Right atrium auricular region (tissue), 2 donors: ENCODE results near the gene GPR176. TPM values are rescaled to one million over a fixed set of nuclear protein-coding genes. Genes with fewer than 3 reads are reported as not detected.

Experiments used
- DNase-seq: peaks from one replicate; pipeline ENCODE4 v3.0.0-alpha.2; 2019; ENCODE audit warnings: low spot score
- H3K27ac ChIP-seq, 2 donors: fragments of 200-600 bp; sonication (generic); 1 replicate in 1 of 2; 2 replicates in 1 of 2; pipeline ENCODE4 v1.5.1; 2016 to 2019
- H3K27me3 ChIP-seq, 2 donors: fragments of 200-600 bp; sonication (generic); one replicate each; pipeline versions ENCODE4 v1.5.1 to v1.6.0; 2017 to 2019
- H3K36me3 ChIP-seq: fragments of 200-600 bp; sonication (generic); one replicate; pipeline ENCODE4 v1.5.1; 2016
- H3K4me1 ChIP-seq, 2 donors: fragments of 200-600 bp; sonication (generic); one replicate each; pipeline versions ENCODE4 v1.5.1 to v1.6.0; 2017 to 2019
- H3K4me3 ChIP-seq, 2 donors: fragments of 200-600 bp; sonication (generic); 1 replicate in 1 of 2; 2 replicates in 1 of 2; pipeline ENCODE4 v1.5.1; 2017 to 2019; ENCODE audit warnings: mild to moderate bottlenecking in 1 of 2, moderate library complexity in 1 of 2
- H3K9me3 ChIP-seq, 2 donors: fragments of 200-600 bp; sonication (generic); one replicate each; pipeline ENCODE4 v1.5.1; 2019
- CTCF ChIP-seq, 2 donors: fragments of 200-600 bp; sonication (generic); IDR thresholded peaks; one replicate each; pipeline ENCODE4 v1.5.1; 2019; ENCODE audit warnings: antibody characterized with exemption in 2 of 2
- total RNA-seq, 2 donors: library from RNA; depleted of rRNA; stranded (reverse); fragments of >200 nt; gene quantifications; one replicate each; pipeline ENCODE4 v1.1.0, GENCODE V29; 2016

Gene GPR176
- total RNA-seq, 2 donors from 2014 or later = 4.3 to 6.7 TPM

- no peaks in the 10 kb centered on the region for H3K4me1 ChIP-seq
- no peak for TF ChIP-seq CTCF (IDR thresholded peaks at IDR 0.05)
- H3K4me3 ChIP-seq = no peak overlapping the region
- H3K9me3 ChIP-seq = no peaks in the 10 kb centered on the region
- H3K27ac ChIP-seq = no peak overlapping the region
- H3K27me3 ChIP-seq = no peaks in the 10 kb centered on the region
- DNase-seq = no peak
- no peaks in the 10 kb centered on the region for H3K36me3 ChIP-seq
These were observed 127.8 kb downstream of the GPR176 start for GRCh38 chr15:39792025-39792843.

GRCh38 chr15:39789736-39790135 is 130.3 kb downstream of the GPR176 start:
- no peaks in the 10 kb centered on the region for H3K9me3 ChIP-seq
- no peak for DNase-seq
- no peaks in the 10 kb centered on the region for H3K27me3 ChIP-seq
- no peak overlapping the region for H3K4me3 ChIP-seq
- H3K36me3 ChIP-seq = no peaks in the 10 kb centered on the region
- no peak overlapping the region for H3K27ac ChIP-seq
- no peaks in the 10 kb centered on the region for H3K4me1 ChIP-seq
- TF ChIP-seq CTCF (IDR thresholded peaks at IDR 0.05) = no peak

GRCh38 chr15:39788800-39789565 is 131.1 kb downstream of the GPR176 start:
- Histone ChIP-seq H3K9me3 (no peaks in the 10 kb centered on the region), H3K36me3 (no peaks in the 10 kb centered on the region), H3K4me1 (peaks cover 0 to 5% of the 10 kb centered on the region in 2 donors), H3K4me3 (no peak overlapping the region), H3K27ac (no peak overlapping the region), H3K27me3 (no peaks in the 10 kb centered on the region)
- TF ChIP-seq CTCF (IDR thresholded peaks at IDR 0.05) = no peak
- DNase-seq = no peak

- no peaks in the 10 kb centered on the region for H3K27me3 ChIP-seq
- DNase-seq = no peak
- no peak overlapping the region for H3K4me3 ChIP-seq
- no peaks in the 10 kb centered on the region for H3K36me3 ChIP-seq
- peaks cover 0 to 13% of the 10 kb centered on the region in 2 donors for H3K4me1 ChIP-seq
- H3K27ac ChIP-seq = no peak overlapping the region
- no peak for TF ChIP-seq CTCF (IDR thresholded peaks at IDR 0.05)
- no peaks in the 10 kb centered on the region for H3K9me3 ChIP-seq
These were observed 132.0 kb downstream of the GPR176 start for GRCh38 chr15:39788108-39788507.

- no peaks in the 10 kb centered on the region for H3K27me3 ChIP-seq
- no peaks in the 10 kb centered on the region for H3K9me3 ChIP-seq
- H3K36me3 ChIP-seq = no peaks in the 10 kb centered on the region
- H3K27ac ChIP-seq = no peak overlapping the region
- TF ChIP-seq CTCF (IDR thresholded peaks at IDR 0.05) = no peak
- peaks cover 0 to 13% of the 10 kb centered on the region in 2 donors for H3K4me1 ChIP-seq
- DNase-seq = no peak
- no peak overlapping the region for H3K4me3 ChIP-seq
These were observed 132.6 kb downstream of the GPR176 start for GRCh38 chr15:39787479-39787878.
